Raji (cell line): ENCODE results near the gene CACNA1I.

Experiments used
- POLR2A ChIP-seq: IDR thresholded peaks from 2 replicates; pipeline ENCODE4 v1.6.1; 2011; ENCODE audit warnings: low read depth, low read length, control low read depth; ENCODE audit not compliant: insufficient read depth

Gene CACNA1I

GRCh38 chr22:39707351-39707750, 136.8 kb downstream of the CACNA1I start:
- TF ChIP-seq POLR2A: no peak

- TF ChIP-seq POLR2A: no peak
These were observed 137.3 kb downstream of the CACNA1I start for GRCh38 chr22:39707816-39708215.

GRCh38 chr22:39710380-39711150, 140.0 kb downstream of the CACNA1I start:
- TF ChIP-seq POLR2A: no peak

GRCh38 chr22:39712081-39712480, 141.5 kb downstream of the CACNA1I start:
- no peak for TF ChIP-seq POLR2A

GRCh38 chr22:39712751-39713525, 142.4 kb downstream of the CACNA1I start:
- TF ChIP-seq POLR2A: no peak

- TF ChIP-seq POLR2A: no peak
These were observed 143.3 kb downstream of the CACNA1I start for GRCh38 chr22:39713799-39714290.

- no peak for TF ChIP-seq POLR2A
These were observed 143.8 kb downstream of the CACNA1I start for GRCh38 chr22:39714321-39714720.

GRCh38 chr22:39715778-39716495, 145.4 kb downstream of the CACNA1I start:
- TF ChIP-seq POLR2A: no peak

- TF ChIP-seq POLR2A: no peak
These were observed 146.0 kb downstream of the CACNA1I start for GRCh38 chr22:39716534-39716933.

GRCh38 chr22:39717099-39717498, 146.5 kb downstream of the CACNA1I start:
- no peak for TF ChIP-seq POLR2A

- no peak for TF ChIP-seq POLR2A
These were observed 147.7 kb downstream of the CACNA1I start for GRCh38 chr22:39718206-39718605.

- TF ChIP-seq POLR2A: no peak
These were observed 148.4 kb downstream of the CACNA1I start for GRCh38 chr22:39718921-39719475.

- TF ChIP-seq POLR2A: no peak
These were observed 149.3 kb downstream of the CACNA1I start for GRCh38 chr22:39719559-39720450.
